ENCODE data around the gene SGTB. TPM values are rescaled to one million over a fixed set of nuclear protein-coding genes. Genes with fewer than 3 reads are reported as not detected.

Gene SGTB
- polyA plus RNA-seq, 1 donor from 2014 or later: 9.6 TPM

DNA sequence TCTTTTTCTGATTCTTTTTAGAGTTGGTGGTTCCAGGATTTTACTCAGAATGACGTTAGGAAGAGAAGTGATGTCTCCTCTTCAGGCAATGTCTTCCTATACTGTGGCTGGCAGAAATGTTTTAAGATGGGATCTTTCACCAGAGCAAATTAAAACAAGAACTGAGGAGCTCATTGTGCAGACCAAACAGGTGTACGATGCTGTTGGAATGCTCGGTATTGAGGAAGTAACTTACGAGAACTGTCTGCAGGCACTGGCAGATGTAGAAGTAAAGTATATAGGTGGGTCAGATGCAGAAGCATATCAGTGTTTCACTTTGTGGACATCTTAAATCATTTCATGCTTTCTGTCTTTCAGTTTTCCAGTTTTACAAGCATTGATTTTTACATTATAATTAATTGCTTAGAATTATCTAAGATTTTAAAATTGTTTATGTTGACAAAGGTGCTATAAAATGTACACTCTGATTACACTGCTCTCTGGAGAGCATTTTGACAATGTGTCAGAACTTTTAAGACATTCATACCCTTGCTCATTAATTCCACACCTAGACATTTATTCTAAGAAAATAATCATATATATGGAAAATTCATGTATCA, 36.7 kb upstream of the SGTB start:
- no peaks in the 10 kb centered on the region for H3K79me2 ChIP-seq (replicated peaks; ENCODE audit: insufficient read depth, low read length)
- no peaks in the 10 kb centered on the region for H3F3A ChIP-seq (ENCODE audit: insufficient read depth, low read length, poor library complexity, severe bottlenecking)
- no peaks in the 10 kb centered on the region for H3K9me3 ChIP-seq (ENCODE audit: low read length)
- no peaks in the 10 kb centered on the region for H3K27me3 ChIP-seq (ENCODE audit: insufficient read depth, low read depth, low read length)
- H3K27ac ChIP-seq (ENCODE audit: low read length): no peak overlapping the region
- no peak overlapping the region for H3K4me3 ChIP-seq (ENCODE audit: low read length)
- peaks cover 10% of the 10 kb centered on the region for H3K36me3 ChIP-seq (ENCODE audit: insufficient read depth, low read length)
- no peaks in the 10 kb centered on the region for H4K20me1 ChIP-seq (ENCODE audit: insufficient read depth)
- no peak overlapping the region for H2AFZ ChIP-seq (ENCODE audit: low read depth, low read length)
- H3K9ac ChIP-seq (ENCODE audit: low read length): no peak overlapping the region
- H3K4me2 ChIP-seq (ENCODE audit: low read length): no peak overlapping the region
- TF ChIP-seq SMC3 (conservative IDR thresholded peaks at IDR 0.05; ENCODE audit: poor library complexity) (no peak), POLR2AphosphoS5 (IDR thresholded peaks at IDR 0.05) (no peak), MXI1 (conservative IDR thresholded peaks at IDR 0.05; ENCODE audit: poor library complexity, severe bottlenecking) (no peak), EP300 (conservative IDR thresholded peaks at IDR 0.05; ENCODE audit: poor library complexity, severe bottlenecking) (no peak), EZH2 (IDR thresholded peaks at IDR 0.05; ENCODE audit: borderline replicate concordance, insufficient read depth, low read length, poor library complexity, severe bottlenecking) (no peak), RAD21 (conservative IDR thresholded peaks at IDR 0.05) (no peak), CTCF (IDR thresholded peaks at IDR 0.05; ENCODE audit: poor library complexity, severe bottlenecking) (no peak), TAF1 (IDR thresholded peaks at IDR 0.05; ENCODE audit: low read depth) (no peak)
- TF ChIP-seq, protein P1, sequence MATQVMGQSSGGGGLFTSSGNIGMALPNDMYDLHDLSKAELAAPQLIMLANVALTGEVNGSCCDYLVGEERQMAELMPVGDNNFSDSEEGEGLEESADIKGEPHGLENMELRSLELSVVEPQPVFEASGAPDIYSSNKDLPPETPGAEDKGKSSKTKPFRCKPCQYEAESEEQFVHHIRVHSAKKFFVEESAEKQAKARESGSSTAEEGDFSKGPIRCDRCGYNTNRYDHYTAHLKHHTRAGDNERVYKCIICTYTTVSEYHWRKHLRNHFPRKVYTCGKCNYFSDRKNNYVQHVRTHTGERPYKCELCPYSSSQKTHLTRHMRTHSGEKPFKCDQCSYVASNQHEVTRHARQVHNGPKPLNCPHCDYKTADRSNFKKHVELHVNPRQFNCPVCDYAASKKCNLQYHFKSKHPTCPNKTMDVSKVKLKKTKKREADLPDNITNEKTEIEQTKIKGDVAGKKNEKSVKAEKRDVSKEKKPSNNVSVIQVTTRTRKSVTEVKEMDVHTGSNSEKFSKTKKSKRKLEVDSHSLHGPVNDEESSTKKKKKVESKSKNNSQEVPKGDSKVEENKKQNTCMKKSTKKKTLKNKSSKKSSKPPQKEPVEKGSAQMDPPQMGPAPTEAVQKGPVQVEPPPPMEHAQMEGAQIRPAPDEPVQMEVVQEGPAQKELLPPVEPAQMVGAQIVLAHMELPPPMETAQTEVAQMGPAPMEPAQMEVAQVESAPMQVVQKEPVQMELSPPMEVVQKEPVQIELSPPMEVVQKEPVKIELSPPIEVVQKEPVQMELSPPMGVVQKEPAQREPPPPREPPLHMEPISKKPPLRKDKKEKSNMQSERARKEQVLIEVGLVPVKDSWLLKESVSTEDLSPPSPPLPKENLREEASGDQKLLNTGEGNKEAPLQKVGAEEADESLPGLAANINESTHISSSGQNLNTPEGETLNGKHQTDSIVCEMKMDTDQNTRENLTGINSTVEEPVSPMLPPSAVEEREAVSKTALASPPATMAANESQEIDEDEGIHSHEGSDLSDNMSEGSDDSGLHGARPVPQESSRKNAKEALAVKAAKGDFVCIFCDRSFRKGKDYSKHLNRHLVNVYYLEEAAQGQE (IDR thresholded peaks at IDR 0.05; ENCODE audit: borderline replicate concordance): no peak
- H3K9me2 ChIP-seq (ENCODE audit: insufficient read depth, low read length): no peaks in the 10 kb centered on the region

GRCh38 chr5:65753189-65753588, 31.3 kb upstream of the SGTB start:
- no peak overlapping the region for H3K4me3 ChIP-seq (ENCODE audit: low read length)
- peaks cover 4% of the 10 kb centered on the region for H3K79me2 ChIP-seq (replicated peaks; ENCODE audit: insufficient read depth, low read length)
- H3K9me3 ChIP-seq (ENCODE audit: low read length): no peaks in the 10 kb centered on the region
- no peaks in the 10 kb centered on the region for H3K27me3 ChIP-seq (ENCODE audit: insufficient read depth, low read depth, low read length)
- H4K20me1 ChIP-seq (ENCODE audit: insufficient read depth): no peaks in the 10 kb centered on the region
- no peak overlapping the region for H3K27ac ChIP-seq (ENCODE audit: low read length)
- H3K9me2 ChIP-seq (ENCODE audit: insufficient read depth, low read length): no peaks in the 10 kb centered on the region
- H3K4me2 ChIP-seq (ENCODE audit: low read length): no peak overlapping the region
- no peak overlapping the region for H3K9ac ChIP-seq (ENCODE audit: low read length)
- H2AFZ ChIP-seq (ENCODE audit: low read depth, low read length): no peak overlapping the region
- TF ChIP-seq RAD21 (conservative IDR thresholded peaks at IDR 0.05) (no peak), EP300 (conservative IDR thresholded peaks at IDR 0.05; ENCODE audit: poor library complexity, severe bottlenecking) (no peak)
- TF ChIP-seq, protein P1 (IDR thresholded peaks at IDR 0.05; ENCODE audit: borderline replicate concordance): no peak
- H3K36me3 ChIP-seq (ENCODE audit: insufficient read depth, low read length): no peaks in the 10 kb centered on the region
- H3F3A ChIP-seq (ENCODE audit: insufficient read depth, low read length, poor library complexity, severe bottlenecking): no peaks in the 10 kb centered on the region
